ENCODE measurements around the gene UBALD2. TPM values are rescaled to one million over a fixed set of nuclear protein-coding genes. Genes with fewer than 3 reads are reported as not detected.

Gene UBALD2
- total RNA-seq, 4 donors from 2014 or later, result 9.1 to 16.2 (median 12.4) TPM

DNA sequence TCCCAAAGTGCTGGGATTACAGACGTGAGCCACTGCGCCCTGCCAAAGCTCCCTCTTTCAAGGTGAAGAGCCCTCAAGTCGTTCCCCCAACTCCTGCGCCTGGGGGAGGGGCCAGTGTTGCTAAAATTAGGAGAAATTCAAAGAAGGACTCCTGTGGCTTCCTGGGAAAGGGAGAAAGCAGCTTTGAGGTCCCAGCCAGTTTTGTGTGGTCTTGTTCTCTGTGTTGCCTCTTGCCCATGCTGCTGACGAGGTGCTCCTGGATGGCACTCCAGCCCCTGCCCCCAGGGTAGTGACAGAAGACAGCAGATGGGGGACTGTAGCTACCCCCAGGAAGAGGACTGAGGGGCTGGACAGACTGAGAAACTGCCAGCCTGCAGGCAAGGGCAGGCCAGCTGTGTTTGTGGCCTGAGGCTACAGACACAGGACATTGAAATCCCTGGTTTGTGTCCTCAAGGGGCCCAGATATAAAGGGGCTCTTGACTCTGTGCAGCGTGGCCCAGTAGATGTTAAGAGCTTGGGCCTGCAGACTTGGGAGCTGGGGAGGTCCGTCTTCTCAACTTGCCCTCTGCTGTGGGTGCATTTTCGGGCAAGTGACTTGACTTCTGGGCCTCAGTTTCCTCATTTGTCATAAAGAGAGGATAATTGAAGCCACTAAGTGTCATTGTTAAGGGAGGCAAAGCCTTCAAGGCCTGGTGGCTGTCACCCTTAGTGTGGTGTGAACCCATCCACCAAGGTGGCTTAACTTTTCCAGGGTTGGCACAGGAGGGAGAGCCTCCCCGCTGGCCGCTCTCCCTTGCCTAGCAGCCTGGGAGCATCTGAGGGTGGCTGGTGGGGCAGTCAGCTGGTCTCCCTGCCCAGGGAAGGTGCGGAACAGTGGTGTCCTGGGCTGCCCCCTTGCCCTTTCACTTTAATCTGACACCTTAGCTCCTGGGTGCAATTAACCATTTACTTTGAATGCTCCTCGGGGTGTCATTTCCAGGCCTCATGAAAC lies 4.1 kb downstream of the UBALD2 start:
- TF ChIP-seq POLR2AphosphoS5 (IDR thresholded peaks at IDR 0.05), result no peak
- TF ChIP-seq EP300 (IDR thresholded peaks at IDR 0.05), result no peak
- TF ChIP-seq POLR2A (IDR thresholded peaks at IDR 0.05; ENCODE audit: low read depth), result no peak
- TF ChIP-seq, protein P1, sequence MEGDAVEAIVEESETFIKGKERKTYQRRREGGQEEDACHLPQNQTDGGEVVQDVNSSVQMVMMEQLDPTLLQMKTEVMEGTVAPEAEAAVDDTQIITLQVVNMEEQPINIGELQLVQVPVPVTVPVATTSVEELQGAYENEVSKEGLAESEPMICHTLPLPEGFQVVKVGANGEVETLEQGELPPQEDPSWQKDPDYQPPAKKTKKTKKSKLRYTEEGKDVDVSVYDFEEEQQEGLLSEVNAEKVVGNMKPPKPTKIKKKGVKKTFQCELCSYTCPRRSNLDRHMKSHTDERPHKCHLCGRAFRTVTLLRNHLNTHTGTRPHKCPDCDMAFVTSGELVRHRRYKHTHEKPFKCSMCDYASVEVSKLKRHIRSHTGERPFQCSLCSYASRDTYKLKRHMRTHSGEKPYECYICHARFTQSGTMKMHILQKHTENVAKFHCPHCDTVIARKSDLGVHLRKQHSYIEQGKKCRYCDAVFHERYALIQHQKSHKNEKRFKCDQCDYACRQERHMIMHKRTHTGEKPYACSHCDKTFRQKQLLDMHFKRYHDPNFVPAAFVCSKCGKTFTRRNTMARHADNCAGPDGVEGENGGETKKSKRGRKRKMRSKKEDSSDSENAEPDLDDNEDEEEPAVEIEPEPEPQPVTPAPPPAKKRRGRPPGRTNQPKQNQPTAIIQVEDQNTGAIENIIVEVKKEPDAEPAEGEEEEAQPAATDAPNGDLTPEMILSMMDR (IDR thresholded peaks at IDR 0.05), result no peak
- H3K4me1 ChIP-seq, result peaks cover 64 to 85% (median 81%) of the 10 kb centered on the region in 4 donors
- H3K4me3 ChIP-seq, result no peak overlapping the region
- DNase-seq (ENCODE audit: extremely low spot score), result no peak
- peaks cover 0 to 26% (median 23%) of the 10 kb centered on the region in 4 donors for H3K36me3 ChIP-seq
- 66% methylated on average over 12 of the region's 12 CpGs for WGBS
- intact Hi-C loops (cut with DNase I), result no loop called here
- H3K27me3 ChIP-seq, result no peaks in the 10 kb centered on the region
- no peaks in the 10 kb centered on the region for H3K9me3 ChIP-seq
- peak overlapping the region in 3 of 4 donors; percentile 91 to 96 (median 93) for H3K27ac ChIP-seq (replicated peaks in 1 of 4)

DNA sequence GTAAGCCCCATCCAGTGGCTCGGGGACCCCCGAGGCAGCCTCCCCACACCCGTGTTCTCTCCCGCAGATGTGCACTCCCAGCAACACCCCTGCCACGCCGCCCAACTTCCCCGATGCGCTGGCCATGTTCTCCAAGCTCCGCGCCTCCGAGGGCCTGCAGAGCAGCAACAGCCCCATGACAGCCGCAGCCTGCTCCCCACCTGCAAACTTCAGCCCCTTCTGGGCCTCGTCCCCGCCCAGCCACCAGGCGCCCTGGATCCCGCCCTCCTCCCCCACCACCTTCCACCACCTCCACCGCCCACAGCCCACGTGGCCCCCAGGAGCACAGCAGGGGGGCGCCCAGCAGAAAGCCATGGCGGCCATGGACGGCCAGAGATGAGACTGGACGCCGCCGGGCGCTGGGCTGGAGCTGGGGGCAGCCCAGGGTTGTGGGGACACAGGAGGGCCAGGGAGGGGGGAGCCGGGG lies 5.0 kb downstream of the UBALD2 start:
- TF ChIP-seq POLR2AphosphoS5 (IDR thresholded peaks at IDR 0.05) (no peak), POLR2A (IDR thresholded peaks at IDR 0.05; ENCODE audit: low read depth) (no peak), EP300 (IDR thresholded peaks at IDR 0.05) (no peak)
- TF ChIP-seq, protein P1 (IDR thresholded peaks at IDR 0.05), result no peak
- Histone ChIP-seq H3K4me1 (peaks cover 61 to 85% (median 77%) of the 10 kb centered on the region in 4 donors), H3K36me3 (peaks cover 0 to 26% (median 23%) of the 10 kb centered on the region in 4 donors), H3K9me3 (no peaks in the 10 kb centered on the region), H3K27me3 (no peaks in the 10 kb centered on the region), H3K4me3 (no peak overlapping the region), H3K27ac (replicated peaks in 1 of 4) (no peak overlapping the region)
- WGBS, result 90% methylated on average over 25 of the region's 26 CpGs
- no peak for DNase-seq (ENCODE audit: extremely low spot score)
- intact Hi-C loops (cut with DNase I), result loop anchor here (5.0 kb wide), 1 partner anchor 33 kb away; no protein-coding TSS in a partner anchor

DNA sequence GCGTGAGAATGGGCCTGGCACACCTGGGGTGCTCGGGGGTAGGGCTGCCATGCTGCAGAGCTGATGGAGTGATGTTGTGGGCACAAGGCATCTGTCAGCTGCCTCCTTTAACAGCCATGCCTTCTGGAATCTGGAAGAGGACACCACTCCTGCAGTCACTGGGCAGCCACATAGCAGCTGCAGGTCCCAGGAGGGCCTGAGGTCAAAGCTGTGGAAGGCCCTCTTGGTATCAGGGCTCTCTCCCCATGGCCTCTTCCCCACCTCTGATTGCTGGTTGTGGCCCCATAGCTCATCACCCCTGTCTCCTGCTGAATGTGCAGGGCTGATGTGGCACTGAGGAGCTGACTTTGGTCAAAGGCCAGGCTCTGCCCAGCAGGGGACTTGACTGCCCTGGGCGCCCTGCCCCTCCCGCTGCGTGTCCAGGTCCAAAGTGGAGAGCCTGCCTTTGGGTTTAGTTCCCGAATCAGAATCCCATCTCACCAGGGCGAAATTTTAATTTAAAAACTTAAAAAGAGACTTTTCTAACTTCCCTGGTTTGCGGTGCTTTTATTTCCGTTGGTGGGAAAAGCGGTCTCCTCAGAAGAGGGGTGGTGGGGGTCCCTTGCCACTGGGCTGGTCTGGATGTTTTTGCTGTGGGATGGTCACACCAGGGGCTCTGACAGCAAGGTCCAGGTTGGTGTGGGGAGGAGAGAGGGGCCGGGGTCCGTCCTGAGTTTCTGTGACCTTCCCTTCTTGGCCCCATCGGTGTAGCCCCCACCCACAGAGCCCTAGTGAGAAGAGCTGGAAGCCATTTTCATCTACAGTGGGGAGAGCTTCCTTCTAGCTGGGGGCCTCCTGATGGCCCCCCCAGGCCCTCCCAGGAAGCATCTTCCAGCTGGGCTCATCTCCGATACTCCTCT lies 5.9 kb downstream of the UBALD2 start:
- intact Hi-C loops (cut with DNase I), result loop anchor here (5.0 kb wide), 1 partner anchor 34 kb away; no protein-coding TSS in a partner anchor
- peak overlapping the region in 2 of 4 donors; percentile 35 to 55 for H3K4me3 ChIP-seq
- 86% methylated on average over 13 of the region's 14 CpGs for WGBS
- peak overlapping the region in 2 of 4 donors; percentile 52 to 62 for H3K27ac ChIP-seq (replicated peaks in 1 of 4)
- peaks cover 61 to 83% (median 77%) of the 10 kb centered on the region in 4 donors for H3K4me1 ChIP-seq
- no peak for DNase-seq (ENCODE audit: extremely low spot score)
- H3K9me3 ChIP-seq, result no peaks in the 10 kb centered on the region
- TF ChIP-seq POLR2AphosphoS5 (IDR thresholded peaks at IDR 0.05) (no peak), EP300 (IDR thresholded peaks at IDR 0.05) (no peak), POLR2A (IDR thresholded peaks at IDR 0.05; ENCODE audit: low read depth) (no peak)
- TF ChIP-seq, protein P1 (IDR thresholded peaks at IDR 0.05), result no peak
- peaks cover 0 to 26% (median 23%) of the 10 kb centered on the region in 4 donors for H3K36me3 ChIP-seq
- no peaks in the 10 kb centered on the region for H3K27me3 ChIP-seq
